HL-60/S4 treated with retinoic acid at 250 ng/mL for 4 days and 3 days (cell line): ENCODE data around the gene SLC25A30.

Experiments
- in situ Hi-C: fragments of 300-500 bp; cut with MboI; formaldehyde crosslinking; loops from 2 replicates; pipeline ENCODE4 v1.7.0; 2022; ENCODE audit warnings: low sequenced_read_pairs

Gene SLC25A30

GRCh38 chr13:45417790-45418534, at the start of gene SLC25A30:
Gene SLC25A30 (minus strand): TSS chr13:45418373. CDS start chr13:45411425, 6,948 bp downstream.
- in situ Hi-C loops: no loop called here

- in situ Hi-C loops: no loop called here
These were observed 48.2 kb upstream of the SLC25A30 start for GRCh38 chr13:45466359-45466758.

GRCh38 chr13:45464687-45465453, 46.7 kb upstream of the SLC25A30 start, which contains the start of gene COG3:
Gene COG3 (plus strand): TSS chr13:45464939. CDS start chr13:45465037, 98 bp downstream.
- in situ Hi-C loops: no loop called here

- in situ Hi-C loops: no loop called here
These were observed 46.0 kb upstream of the SLC25A30 start for GRCh38 chr13:45464141-45464686.

DNA sequence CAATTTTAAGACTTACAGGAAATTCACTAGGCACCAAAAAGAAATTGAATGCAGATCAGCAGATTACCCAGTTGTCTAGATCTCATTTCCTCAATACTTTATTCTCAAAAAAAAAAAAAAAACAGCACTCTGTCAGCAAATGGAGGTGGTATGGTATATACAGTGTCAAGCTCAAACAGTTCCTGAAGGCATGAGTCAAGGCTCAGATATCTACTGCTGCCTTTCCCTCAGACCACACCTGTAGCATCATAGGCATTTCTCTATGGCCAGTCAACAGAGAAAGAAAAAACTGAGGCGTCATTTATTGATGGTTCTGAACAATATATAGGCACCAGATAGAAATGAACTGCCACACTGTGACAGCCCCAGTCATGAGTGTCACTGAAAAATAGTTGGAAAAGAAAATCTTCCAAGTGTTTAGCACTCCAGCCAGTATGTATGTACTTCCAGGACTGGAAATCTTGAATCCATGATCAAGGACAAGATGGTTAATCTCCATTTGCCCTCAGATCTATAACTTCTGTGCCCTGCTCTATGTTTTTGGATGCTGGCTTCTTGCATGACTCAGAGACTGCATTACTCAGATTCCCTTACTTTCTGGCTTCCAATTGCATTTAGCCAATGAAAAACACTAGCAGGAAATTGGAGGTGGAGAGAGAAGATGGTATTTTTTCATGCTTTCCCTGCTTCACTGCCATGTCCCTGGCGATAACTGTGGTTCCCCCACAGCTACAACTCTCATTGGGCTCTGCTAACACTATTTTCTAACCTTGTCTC, 38.2 kb upstream of the SLC25A30 start:
- in situ Hi-C loops: no loop called here

DNA sequence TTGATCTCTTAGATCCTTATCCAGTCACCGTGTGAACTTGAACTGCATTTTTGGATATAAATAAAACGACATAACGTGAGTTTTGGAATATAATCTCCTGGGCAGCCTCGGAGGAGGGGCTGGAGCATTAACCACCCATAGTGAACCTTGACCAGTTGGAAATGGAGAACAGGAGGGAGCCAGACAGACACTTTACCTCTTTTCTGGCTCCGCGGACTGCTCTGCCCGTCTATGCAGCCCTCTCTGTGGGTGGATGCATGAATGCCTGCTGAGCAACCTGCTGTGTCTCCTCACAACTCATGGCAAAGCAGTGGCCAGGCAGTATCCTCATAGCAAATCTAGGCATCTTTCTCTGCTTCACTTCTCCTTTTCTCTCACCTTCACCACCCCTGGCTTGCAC, 36.0 kb upstream of the SLC25A30 start:
- in situ Hi-C loops: no loop called here

GRCh38 chr13:45451282-45451681, 33.1 kb upstream of the SLC25A30 start:
- in situ Hi-C loops: no loop called here

DNA sequence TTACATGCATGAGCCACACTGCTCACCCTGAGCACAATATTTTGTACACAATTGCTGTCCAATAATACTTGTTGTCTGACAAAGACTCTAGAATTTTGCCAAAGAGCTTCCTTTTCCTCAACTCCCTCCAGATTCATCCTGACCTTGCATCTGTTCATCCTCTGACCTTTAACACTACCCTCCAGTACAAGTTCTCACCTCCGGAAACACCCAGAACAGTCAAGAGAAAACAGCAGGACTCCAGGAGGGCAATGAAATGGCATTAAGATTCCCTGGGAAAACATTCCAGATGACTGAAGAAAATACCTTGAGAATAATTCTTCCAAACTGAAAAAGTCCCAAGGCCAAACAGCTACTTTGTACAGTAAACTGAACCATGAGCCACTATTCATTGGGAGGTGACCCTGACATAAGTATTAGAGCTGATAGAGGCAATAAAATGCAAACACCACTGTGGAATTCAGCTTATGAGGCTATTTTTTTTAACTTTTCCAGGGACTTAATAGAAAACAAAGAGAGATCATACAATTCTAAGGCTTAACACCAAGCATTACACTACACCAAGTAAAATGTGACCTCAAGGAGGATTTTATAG, 30.9 kb upstream of the SLC25A30 start:
- in situ Hi-C loops: no loop called here

GRCh38 chr13:45447050-45447661, 29.0 kb upstream of the SLC25A30 start:
- in situ Hi-C loops: no loop called here

GRCh38 chr13:45446181-45446580, 28.0 kb upstream of the SLC25A30 start:
- in situ Hi-C loops: no loop called here

DNA sequence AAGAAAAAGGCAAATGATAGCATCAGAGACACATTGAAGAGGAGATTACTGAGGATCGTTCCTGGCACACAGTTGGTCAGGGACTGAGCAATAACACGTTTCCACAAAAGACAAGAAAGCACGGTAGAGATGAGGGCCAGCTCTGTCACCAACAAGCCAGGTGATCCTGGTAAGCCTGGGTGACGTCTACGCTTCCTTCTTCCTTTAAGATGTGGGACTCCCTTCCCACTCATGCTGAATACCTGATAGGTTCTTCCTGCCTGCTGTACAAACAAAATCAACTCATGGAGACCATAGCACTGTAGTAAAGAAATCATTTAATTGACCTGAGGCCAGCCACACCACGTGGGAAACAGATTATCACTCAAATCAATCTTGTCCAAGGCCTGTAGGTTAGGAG, 26.9 kb upstream of the SLC25A30 start:
- in situ Hi-C loops: no loop called here

DNA sequence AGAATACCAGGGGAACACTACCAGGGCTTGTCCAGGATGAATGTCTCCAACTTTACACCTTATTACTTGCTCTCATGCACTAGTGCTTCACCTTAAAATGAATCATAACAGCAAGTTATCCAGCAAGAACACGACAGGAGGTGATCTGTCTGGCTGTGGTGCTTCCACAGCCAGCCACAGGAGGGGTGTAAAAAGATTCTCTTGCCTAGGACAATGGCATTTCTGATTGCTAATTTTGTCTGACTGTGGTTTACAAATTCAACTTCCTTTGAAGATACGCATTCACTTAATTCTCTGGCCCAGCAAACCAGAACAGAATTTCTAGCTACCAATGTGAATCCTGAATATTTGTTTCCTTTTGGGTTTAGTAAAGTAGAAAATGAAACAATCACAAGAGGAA, 23.5 kb upstream of the SLC25A30 start:
- in situ Hi-C loops: no loop called here

GRCh38 chr13:45439781-45440462, 21.7 kb upstream of the SLC25A30 start:
- in situ Hi-C loops: no loop called here

DNA sequence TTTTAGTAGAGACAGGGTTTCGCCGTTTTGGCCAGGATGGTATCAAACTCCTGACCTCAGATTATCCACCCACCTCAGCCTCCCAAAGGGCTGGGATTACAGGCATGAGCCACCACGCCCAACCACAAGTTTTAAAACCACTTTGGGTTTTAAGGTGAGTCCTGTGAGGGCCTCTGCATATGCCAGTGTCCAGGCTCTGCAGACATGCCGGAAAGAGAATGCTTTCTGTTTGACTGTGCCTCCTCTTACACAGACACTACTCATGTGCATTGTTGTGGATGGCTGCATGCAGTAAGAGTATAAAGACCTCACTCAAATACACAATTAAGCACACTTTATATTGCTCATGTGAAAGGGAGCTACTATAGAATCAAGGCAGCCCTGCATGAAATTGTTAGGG, 20.8 kb upstream of the SLC25A30 start:
- in situ Hi-C loops: no loop called here

DNA sequence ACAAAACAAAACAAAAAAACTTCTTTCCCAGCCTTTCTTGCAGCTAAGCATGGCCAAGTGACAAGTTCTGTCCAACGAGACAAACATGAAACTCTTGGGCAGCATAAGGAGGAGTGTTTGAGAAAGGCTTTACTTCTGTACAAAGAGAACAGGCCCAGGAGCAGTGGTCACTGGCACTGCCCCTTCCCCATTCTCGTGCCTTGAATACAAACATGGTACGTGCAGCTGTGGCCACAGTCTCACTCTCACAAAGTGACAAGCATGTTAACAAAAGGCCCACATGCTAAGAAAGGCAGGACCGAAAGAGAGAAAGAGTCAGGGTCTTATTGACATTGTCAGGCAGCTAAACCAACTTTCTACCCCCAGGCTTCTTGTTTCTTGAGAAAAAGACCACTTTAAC, 19.8 kb upstream of the SLC25A30 start:
- in situ Hi-C loops: no loop called here

DNA sequence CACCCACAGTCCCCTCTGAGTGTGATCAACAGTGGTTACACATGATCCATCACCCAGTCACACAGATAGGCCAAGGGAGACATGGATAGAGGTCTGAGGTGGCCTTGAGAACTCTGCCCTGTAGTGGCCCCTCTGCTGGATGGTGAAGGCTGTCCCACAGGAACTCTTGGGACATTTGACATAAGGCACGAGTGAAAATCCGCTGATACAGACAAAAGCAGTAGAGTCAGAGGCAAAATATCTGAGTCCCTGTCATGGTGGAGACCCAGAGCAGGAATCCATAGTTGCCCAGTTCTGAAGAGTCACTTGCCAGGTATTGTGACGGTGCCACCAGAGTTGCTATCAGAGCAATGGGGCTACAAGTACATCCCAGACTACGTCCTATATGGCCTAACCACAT, 18.8 kb upstream of the SLC25A30 start:
- in situ Hi-C loops: no loop called here

GRCh38 chr13:45436332-45436731, 18.2 kb upstream of the SLC25A30 start:
- in situ Hi-C loops: no loop called here

- in situ Hi-C loops: no loop called here
These were observed 16.6 kb upstream of the SLC25A30 start for GRCh38 chr13:45434556-45435371.

DNA sequence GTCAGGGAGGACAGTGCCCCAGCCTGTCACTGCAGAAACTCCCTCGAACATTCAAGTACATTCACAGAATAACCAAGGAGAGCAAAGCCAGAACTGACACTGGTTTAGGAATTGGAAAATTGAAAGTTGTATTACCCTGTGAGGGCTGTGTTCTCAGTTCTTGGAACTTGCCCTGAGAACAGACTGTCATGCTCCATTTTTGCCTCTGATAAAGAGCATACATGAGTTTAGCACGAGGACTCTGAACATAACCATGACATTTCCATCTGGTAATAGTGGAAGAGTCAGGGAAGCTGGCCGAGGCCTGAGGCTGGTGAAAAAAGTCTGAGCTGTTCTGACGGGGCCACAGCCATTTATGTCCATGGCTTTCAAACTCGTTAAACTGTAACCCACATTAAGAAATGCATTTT, 15.2 kb upstream of the SLC25A30 start:
- in situ Hi-C loops: no loop called here
